NCI-H128 (cell line): ENCODE results near the gene SDS.

Experiments
- DNase-seq: peaks from one replicate; lab custom pipeline; 2025; ENCODE audit not compliant: unreplicated experiment; lab: John Stamatoyannopoulos, UW

SDS gene

DNA sequence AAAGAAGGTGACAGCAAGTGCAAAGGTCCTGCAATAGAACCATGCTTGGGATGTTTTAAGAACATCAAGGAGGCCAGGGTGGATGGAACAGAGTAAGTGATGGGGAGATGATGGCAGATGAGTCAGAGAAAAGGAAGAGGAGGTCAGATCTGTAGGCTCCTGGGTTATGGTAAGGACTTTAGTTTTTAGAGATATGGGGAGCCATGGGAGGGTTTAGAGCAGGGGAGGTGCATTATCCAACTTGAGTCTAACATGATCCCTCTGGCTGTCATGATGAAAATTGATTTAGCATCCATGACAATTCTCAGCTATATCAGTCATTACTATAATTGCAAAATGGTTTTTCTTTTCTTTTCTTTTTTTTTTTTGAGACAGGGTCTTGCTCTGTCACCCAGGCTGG lies 52.6 kb downstream of the SDS start:
- no peak for DNase-seq

DNA sequence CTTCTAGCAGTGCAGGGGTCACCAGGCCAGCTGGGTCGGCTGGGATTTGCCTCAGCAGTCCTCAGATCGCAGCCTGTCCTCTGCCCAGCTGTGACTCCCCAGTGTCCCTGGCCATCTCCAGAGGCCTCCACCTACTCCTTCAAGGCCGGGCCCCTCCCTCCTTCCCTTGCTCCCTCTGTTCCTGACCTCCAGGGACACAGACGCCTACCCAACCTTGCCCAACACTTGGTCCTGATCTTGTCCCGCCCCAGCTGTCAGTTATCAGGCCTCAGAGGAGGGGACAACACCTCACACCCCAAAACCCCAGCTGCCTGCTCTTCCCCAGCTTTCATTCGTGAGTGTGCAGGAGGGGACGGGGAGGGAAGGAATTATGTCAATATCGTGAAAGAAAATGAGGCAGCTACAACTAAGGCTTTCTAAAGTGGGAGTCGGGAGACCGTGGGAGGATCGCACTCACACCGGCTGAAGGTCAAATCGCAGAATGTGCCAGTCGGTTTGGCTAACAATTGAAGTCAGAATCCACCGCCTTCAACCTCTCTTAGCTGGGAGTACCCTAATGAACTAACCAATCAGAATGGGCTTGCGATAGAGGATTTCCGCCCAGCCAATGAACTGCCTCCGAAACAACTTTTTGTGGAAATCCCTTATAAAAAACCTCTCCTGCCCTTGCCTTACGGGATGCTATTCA lies 54.7 kb downstream of the SDS start:
- DNase-seq: no peak

- no peak for DNase-seq
Observed at GRCh38 chr12:113347892-113348291, 55.8 kb downstream of the SDS start.

DNA sequence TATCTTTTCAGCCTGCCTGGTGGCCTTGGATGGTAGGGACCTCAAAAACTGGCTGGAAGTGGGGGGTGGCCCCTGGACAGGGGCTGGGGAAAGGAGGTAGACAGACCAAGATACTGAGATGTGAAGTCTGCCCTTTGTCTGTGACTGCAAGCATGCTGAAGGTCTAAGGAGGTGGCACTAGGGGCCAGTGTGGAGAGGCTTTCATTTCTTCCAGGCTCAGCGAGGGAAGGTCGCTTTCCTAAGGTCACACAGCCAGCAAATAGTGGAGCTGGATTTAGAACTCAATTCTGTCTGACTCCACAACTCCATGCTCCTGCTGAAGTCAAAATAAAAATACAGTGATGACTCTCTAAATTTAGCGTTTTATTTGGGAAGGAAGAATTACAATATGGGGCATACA lies 56.6 kb downstream of the SDS start:
- DNase-seq: no peak

GRCh38 chr12:113346353-113346752 lies 57.3 kb downstream of the SDS start:
- no peak for DNase-seq

- no peak for DNase-seq
Observed at GRCh38 chr12:113345318-113345717, 58.4 kb downstream of the SDS start.
